ENCODE data around the gene MID1.
A peak's percentile ranks its signal among the peaks of the same experiment; 100 is the strongest.

The MID1 gene

GRCh38 chrX:10615931-10616774 is 4.2 kb downstream of the MID1 start:
- Histone ChIP-seq H3K27me3 (ENCODE audit: control insufficient read depth, insufficient read depth, low read length) (no peaks in the 10 kb centered on the region), H3K9me3 (ENCODE audit: control insufficient read depth, low read depth, low read length) (no peaks in the 10 kb centered on the region), H3K9ac (ENCODE audit: low read length) (peak overlapping the region; percentile 88), H3K36me3 (ENCODE audit: control insufficient read depth, low read depth, low read length) (no peaks in the 10 kb centered on the region), H3K4me3 (ENCODE audit: low read length) (peak overlapping the region; percentile 86), H3K4me1 (ENCODE audit: control insufficient read depth, low read depth, low read length) (peaks cover 75% of the 10 kb centered on the region), H3K27ac (ENCODE audit: low read length) (peak overlapping the region; percentile 63)

- peak overlapping the region; percentile 66 for H3K27ac ChIP-seq (ENCODE audit: low read length)
- no peaks in the 10 kb centered on the region for H3K36me3 ChIP-seq (ENCODE audit: control insufficient read depth, low read depth, low read length)
- H3K9me3 ChIP-seq (ENCODE audit: control insufficient read depth, low read depth, low read length) = no peaks in the 10 kb centered on the region
- peak overlapping the region; percentile 19 for H3K9ac ChIP-seq (ENCODE audit: low read length)
- peaks cover 81% of the 10 kb centered on the region for H3K4me1 ChIP-seq (ENCODE audit: control insufficient read depth, low read depth, low read length)
- H3K4me3 ChIP-seq (ENCODE audit: low read length) = no peak overlapping the region
- H3K27me3 ChIP-seq (ENCODE audit: control insufficient read depth, insufficient read depth, low read length) = no peaks in the 10 kb centered on the region
Measured at GRCh38 chrX:10612215-10612614, 8.2 kb downstream of the MID1 start.

- peaks cover 75% of the 10 kb centered on the region for H3K4me1 ChIP-seq (ENCODE audit: control insufficient read depth, low read depth, low read length)
- H3K27me3 ChIP-seq (ENCODE audit: control insufficient read depth, insufficient read depth, low read length) = no peaks in the 10 kb centered on the region
- peak overlapping the region; percentile 19 for H3K9ac ChIP-seq (ENCODE audit: low read length)
- H3K36me3 ChIP-seq (ENCODE audit: control insufficient read depth, low read depth, low read length) = no peaks in the 10 kb centered on the region
- H3K9me3 ChIP-seq (ENCODE audit: control insufficient read depth, low read depth, low read length) = no peaks in the 10 kb centered on the region
- peak overlapping the region; percentile 66 for H3K27ac ChIP-seq (ENCODE audit: low read length)
- H3K4me3 ChIP-seq (ENCODE audit: low read length) = peak overlapping the region; percentile 37
Measured at GRCh38 chrX:10611441-10612090, 8.8 kb downstream of the MID1 start.

- H3K4me1 ChIP-seq (ENCODE audit: control insufficient read depth, low read depth, low read length) = peaks cover 71% of the 10 kb centered on the region
- H3K27ac ChIP-seq (ENCODE audit: low read length) = no peak overlapping the region
- no peaks in the 10 kb centered on the region for H3K36me3 ChIP-seq (ENCODE audit: control insufficient read depth, low read depth, low read length)
- no peak overlapping the region for H3K9ac ChIP-seq (ENCODE audit: low read length)
- no peaks in the 10 kb centered on the region for H3K9me3 ChIP-seq (ENCODE audit: control insufficient read depth, low read depth, low read length)
- H3K4me3 ChIP-seq (ENCODE audit: low read length) = no peak overlapping the region
- no peaks in the 10 kb centered on the region for H3K27me3 ChIP-seq (ENCODE audit: control insufficient read depth, insufficient read depth, low read length)
Measured at GRCh38 chrX:10608099-10608498, 12.3 kb downstream of the MID1 start.

GRCh38 chrX:10607233-10607632 is 13.2 kb downstream of the MID1 start:
- Histone ChIP-seq H3K4me1 (ENCODE audit: control insufficient read depth, low read depth, low read length) (peaks cover 70% of the 10 kb centered on the region), H3K9ac (ENCODE audit: low read length) (no peak overlapping the region), H3K4me3 (ENCODE audit: low read length) (no peak overlapping the region), H3K27me3 (ENCODE audit: control insufficient read depth, insufficient read depth, low read length) (no peaks in the 10 kb centered on the region), H3K27ac (ENCODE audit: low read length) (no peak overlapping the region), H3K9me3 (ENCODE audit: control insufficient read depth, low read depth, low read length) (no peaks in the 10 kb centered on the region), H3K36me3 (ENCODE audit: control insufficient read depth, low read depth, low read length) (no peaks in the 10 kb centered on the region)

- Histone ChIP-seq H3K4me1 (ENCODE audit: control insufficient read depth, low read depth, low read length) (peaks cover 55% of the 10 kb centered on the region), H3K9ac (ENCODE audit: low read length) (no peak overlapping the region), H3K9me3 (ENCODE audit: control insufficient read depth, low read depth, low read length) (no peaks in the 10 kb centered on the region), H3K36me3 (ENCODE audit: control insufficient read depth, low read depth, low read length) (no peaks in the 10 kb centered on the region), H3K27ac (ENCODE audit: low read length) (peak overlapping the region; percentile 7), H3K4me3 (ENCODE audit: low read length) (peak overlapping the region; percentile 0), H3K27me3 (ENCODE audit: control insufficient read depth, insufficient read depth, low read length) (no peaks in the 10 kb centered on the region)
Measured at GRCh38 chrX:10603612-10604011, 16.8 kb downstream of the MID1 start.

GRCh38 chrX:10602646-10603045 is 17.7 kb downstream of the MID1 start:
- no peaks in the 10 kb centered on the region for H3K36me3 ChIP-seq (ENCODE audit: control insufficient read depth, low read depth, low read length)
- H3K4me3 ChIP-seq (ENCODE audit: low read length) = no peak overlapping the region
- no peaks in the 10 kb centered on the region for H3K9me3 ChIP-seq (ENCODE audit: control insufficient read depth, low read depth, low read length)

GRCh38 chrX:10600479-10600878 is 19.9 kb downstream of the MID1 start:
- Histone ChIP-seq H3K9me3 (ENCODE audit: control insufficient read depth, low read depth, low read length) (no peaks in the 10 kb centered on the region), H3K9ac (ENCODE audit: low read length) (no peak overlapping the region), H3K4me3 (ENCODE audit: low read length) (no peak overlapping the region), H3K36me3 (ENCODE audit: control insufficient read depth, low read depth, low read length) (no peaks in the 10 kb centered on the region), H3K4me1 (ENCODE audit: control insufficient read depth, low read depth, low read length) (peaks cover 44% of the 10 kb centered on the region), H3K27me3 (ENCODE audit: control insufficient read depth, insufficient read depth, low read length) (no peaks in the 10 kb centered on the region), H3K27ac (ENCODE audit: low read length) (no peak overlapping the region)

More at GRCh38 chrX:10602646-10603045, 17.7 kb downstream of the MID1 start:
- no peaks in the 10 kb centered on the region for H3K27me3 ChIP-seq (ENCODE audit: control insufficient read depth, insufficient read depth, low read length)
- H3K4me1 ChIP-seq (ENCODE audit: control insufficient read depth, low read depth, low read length) = peaks cover 51% of the 10 kb centered on the region
- H3K27ac ChIP-seq (ENCODE audit: low read length) = no peak overlapping the region
- no peak overlapping the region for H3K9ac ChIP-seq (ENCODE audit: low read length)

- Histone ChIP-seq H3K9ac (ENCODE audit: low read length) (no peak overlapping the region), H3K36me3 (ENCODE audit: control insufficient read depth, low read depth, low read length) (no peaks in the 10 kb centered on the region), H3K4me3 (ENCODE audit: low read length) (no peak overlapping the region), H3K9me3 (ENCODE audit: control insufficient read depth, low read depth, low read length) (no peaks in the 10 kb centered on the region), H3K4me1 (ENCODE audit: control insufficient read depth, low read depth, low read length) (peaks cover 25% of the 10 kb centered on the region), H3K27me3 (ENCODE audit: control insufficient read depth, insufficient read depth, low read length) (no peaks in the 10 kb centered on the region), H3K27ac (ENCODE audit: low read length) (no peak overlapping the region)
Measured at GRCh38 chrX:10598540-10598939, 21.8 kb downstream of the MID1 start.

GRCh38 chrX:10597871-10598270 is 22.5 kb downstream of the MID1 start:
- H3K27ac ChIP-seq (ENCODE audit: low read length) = no peak overlapping the region
- no peak overlapping the region for H3K4me3 ChIP-seq (ENCODE audit: low read length)
- peaks cover 19% of the 10 kb centered on the region for H3K4me1 ChIP-seq (ENCODE audit: control insufficient read depth, low read depth, low read length)
- H3K36me3 ChIP-seq (ENCODE audit: control insufficient read depth, low read depth, low read length) = no peaks in the 10 kb centered on the region
- H3K9me3 ChIP-seq (ENCODE audit: control insufficient read depth, low read depth, low read length) = no peaks in the 10 kb centered on the region
- H3K27me3 ChIP-seq (ENCODE audit: control insufficient read depth, insufficient read depth, low read length) = no peaks in the 10 kb centered on the region
- no peak overlapping the region for H3K9ac ChIP-seq (ENCODE audit: low read length)

GRCh38 chrX:10591363-10592335 is 28.7 kb downstream of the MID1 start:
- Histone ChIP-seq H3K27ac (ENCODE audit: low read length) (no peak overlapping the region), H3K9ac (ENCODE audit: low read length) (no peak overlapping the region), H3K4me3 (ENCODE audit: low read length) (peak overlapping the region; percentile 8), H3K27me3 (ENCODE audit: control insufficient read depth, insufficient read depth, low read length) (no peaks in the 10 kb centered on the region), H3K9me3 (ENCODE audit: control insufficient read depth, low read depth, low read length) (no peaks in the 10 kb centered on the region), H3K4me1 (ENCODE audit: control insufficient read depth, low read depth, low read length) (peaks cover 26% of the 10 kb centered on the region), H3K36me3 (ENCODE audit: control insufficient read depth, low read depth, low read length) (no peaks in the 10 kb centered on the region)

All from iPS-18a (cell line).